ENCODE results near the gene PI4KA.

DNA sequence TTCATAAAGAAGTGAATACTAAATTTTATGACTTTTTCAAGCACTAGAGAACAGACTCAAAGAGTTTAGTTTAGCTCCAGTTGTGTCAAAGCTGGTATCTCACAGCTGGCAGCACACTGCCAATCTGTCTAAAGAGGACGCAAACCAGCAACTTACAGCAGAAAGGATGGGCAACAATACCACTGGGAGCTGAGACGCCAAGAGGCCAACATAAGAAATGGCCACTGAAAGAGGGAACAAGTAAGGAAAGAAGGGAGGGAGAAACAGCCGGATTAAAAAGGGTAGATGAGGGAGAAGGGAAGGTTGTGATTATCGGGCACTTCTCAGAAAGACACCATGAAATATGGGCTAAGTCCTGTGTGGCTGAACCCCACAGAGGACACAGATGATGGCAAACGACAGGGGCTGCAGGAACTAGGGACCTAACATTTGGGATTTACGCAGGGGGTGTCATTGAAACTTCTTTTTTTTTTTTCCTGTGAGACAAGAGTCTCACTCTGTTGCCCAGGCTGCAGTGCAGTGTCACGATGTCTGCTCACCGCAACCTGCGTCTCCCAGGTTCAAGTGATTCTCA, 43.0 kb downstream of the PI4KA start:
- TF ChIP-seq ZBTB8A (CRISPR knock-in tag; IDR thresholded peaks at IDR 0.05; ENCODE audit: borderline replicate concordance, low read depth) (no peak), ERF (CRISPR knock-in tag; IDR thresholded peaks at IDR 0.05) (no peak), ZNF558 (CRISPR knock-in tag; IDR thresholded peaks at IDR 0.05; ENCODE audit: borderline replicate concordance) (no peak), ZNF124 (CRISPR knock-in tag; IDR thresholded peaks at IDR 0.05) (no peak), NFIC (IDR thresholded peaks at IDR 0.05; ENCODE audit: low read length) (no peak), TAF15 (IDR thresholded peaks at IDR 0.05; ENCODE audit: low read depth, low read length, poor library complexity, severe bottlenecking) (no peak), GABPA (IDR thresholded peaks at IDR 0.05; ENCODE audit: low read depth, low read length) (no peak), GABPA (CRISPR knock-in tag; IDR thresholded peaks at IDR 0.05; ENCODE audit: low read depth) (no peak), GFI1 (CRISPR knock-in tag; IDR thresholded peaks at IDR 0.05; ENCODE audit: borderline replicate concordance) (no peak), CBX2 (IDR thresholded peaks at IDR 0.05; ENCODE audit: low read depth, low read length) (no peak), CBX2 (CRISPR knock-in tag; IDR thresholded peaks at IDR 0.05; ENCODE audit: low read depth) (no peak)
- TF ChIP-seq, protein P1, sequence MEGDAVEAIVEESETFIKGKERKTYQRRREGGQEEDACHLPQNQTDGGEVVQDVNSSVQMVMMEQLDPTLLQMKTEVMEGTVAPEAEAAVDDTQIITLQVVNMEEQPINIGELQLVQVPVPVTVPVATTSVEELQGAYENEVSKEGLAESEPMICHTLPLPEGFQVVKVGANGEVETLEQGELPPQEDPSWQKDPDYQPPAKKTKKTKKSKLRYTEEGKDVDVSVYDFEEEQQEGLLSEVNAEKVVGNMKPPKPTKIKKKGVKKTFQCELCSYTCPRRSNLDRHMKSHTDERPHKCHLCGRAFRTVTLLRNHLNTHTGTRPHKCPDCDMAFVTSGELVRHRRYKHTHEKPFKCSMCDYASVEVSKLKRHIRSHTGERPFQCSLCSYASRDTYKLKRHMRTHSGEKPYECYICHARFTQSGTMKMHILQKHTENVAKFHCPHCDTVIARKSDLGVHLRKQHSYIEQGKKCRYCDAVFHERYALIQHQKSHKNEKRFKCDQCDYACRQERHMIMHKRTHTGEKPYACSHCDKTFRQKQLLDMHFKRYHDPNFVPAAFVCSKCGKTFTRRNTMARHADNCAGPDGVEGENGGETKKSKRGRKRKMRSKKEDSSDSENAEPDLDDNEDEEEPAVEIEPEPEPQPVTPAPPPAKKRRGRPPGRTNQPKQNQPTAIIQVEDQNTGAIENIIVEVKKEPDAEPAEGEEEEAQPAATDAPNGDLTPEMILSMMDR (CRISPR knock-in tag; IDR thresholded peaks at IDR 0.05) = no peak

Data from HepG2 (cell line).